PC-3 (cell line): ENCODE measurements around the gene TRPM8.

Experiments
- CTCF ChIP-seq: fragments of 300-600 bp; sonication (generic); conservative IDR thresholded peaks from 2 replicates; pipeline ENCODE4 v1.5.1; 2017; ENCODE audit warnings: antibody characterized with exemption, low read depth, mild to moderate bottlenecking, low read length
- EZH2 ChIP-seq: fragments of 300-600 bp; sonication (generic); IDR thresholded peaks from one replicate; pipeline ENCODE4 v1.6.1; 2017; ENCODE audit warnings: antibody characterized with exemption, mild to moderate bottlenecking, low read length; ENCODE audit not compliant: unreplicated experiment
- EZH2phosphoT487 ChIP-seq: fragments of 300-600 bp; sonication (generic); IDR thresholded peaks from 2 replicates; pipeline ENCODE4 v1.6.1; 2018; ENCODE audit warnings: mild to moderate bottlenecking, antibody characterized with exemption, low read length, borderline replicate concordance

GRCh38 chr2:233961905-233962304 is 44.7 kb downstream of the TRPM8 start:
- TF ChIP-seq CTCF = no peak
- TF ChIP-seq EZH2 = no peak
- TF ChIP-seq EZH2phosphoT487 = no peak
